GM10248 (cell line): ENCODE data around the gene LRSAM1.
A peak's percentile ranks its signal among the peaks of the same experiment; 100 is the strongest.

Source experiments
- CTCF ChIA-PET: fragments of 300-600 bp; sonication (Branson Sonifier 250); formaldehyde crosslinking; extraction: SDS; loops from one replicate; lab custom pipeline; 2021; ENCODE audit warnings: antibody characterized with exemption; lab: Yijun Ruan, JAX
- POLR2A ChIA-PET: fragments of 350-650 bp; sonication (Branson Sonifier 250); formaldehyde crosslinking; extraction: SDS; loops from one replicate; lab custom pipeline; 2020; ENCODE audit warnings: antibody characterized with exemption; lab: Yijun Ruan, JAX
- DNase-seq: peaks from one replicate; pipeline ENCODE4 v3.0.0; 2012; ENCODE audit errors: extremely low spot score
- TF ChIP-seq, protein P1 (sequence below): IDR thresholded peaks from 2 replicates; pipeline ENCODE4 v1.5.1; 2012; ENCODE audit warnings: mild to moderate bottlenecking, low read depth; ENCODE audit errors: extremely low read depth, missing control alignments, control extremely low read depth

LRSAM1 gene

DNA sequence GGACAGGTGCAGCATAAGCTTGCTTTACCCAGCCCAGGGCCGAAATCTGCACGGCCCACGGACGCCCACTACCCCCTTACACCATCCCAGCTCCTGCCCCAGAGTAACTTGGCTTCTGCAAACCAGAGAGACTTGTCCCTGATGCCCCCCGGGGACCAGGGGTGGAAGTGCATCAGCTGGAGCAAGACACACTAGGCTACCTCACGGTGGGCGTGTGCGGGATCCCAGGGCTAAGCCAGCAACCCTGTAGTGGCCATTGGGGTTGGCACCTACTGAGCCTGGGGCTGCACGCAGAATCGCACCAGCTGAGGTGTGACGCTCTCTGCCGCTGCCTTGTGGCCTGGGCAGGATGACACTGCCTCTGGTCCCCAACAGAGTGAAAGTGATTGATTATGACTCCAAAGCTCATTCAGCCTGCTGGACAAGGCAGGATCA lies 33.3 kb upstream of the LRSAM1 start:
- ChIA-PET POLR2A (interaction anchor here (0.9 kb wide), 1 partner anchor 33 kb away, joined by 3 read pairs; the partner anchor contains the start of genes LRSAM1 and RPL12), CTCF (interaction anchor here (0.7 to 1.9 kb wide), 6 partner anchors 10 to 477 kb away, joined by 3 to 6 read pairs (median 4); no protein-coding TSS in a partner anchor)
- TF ChIP-seq, protein P1, sequence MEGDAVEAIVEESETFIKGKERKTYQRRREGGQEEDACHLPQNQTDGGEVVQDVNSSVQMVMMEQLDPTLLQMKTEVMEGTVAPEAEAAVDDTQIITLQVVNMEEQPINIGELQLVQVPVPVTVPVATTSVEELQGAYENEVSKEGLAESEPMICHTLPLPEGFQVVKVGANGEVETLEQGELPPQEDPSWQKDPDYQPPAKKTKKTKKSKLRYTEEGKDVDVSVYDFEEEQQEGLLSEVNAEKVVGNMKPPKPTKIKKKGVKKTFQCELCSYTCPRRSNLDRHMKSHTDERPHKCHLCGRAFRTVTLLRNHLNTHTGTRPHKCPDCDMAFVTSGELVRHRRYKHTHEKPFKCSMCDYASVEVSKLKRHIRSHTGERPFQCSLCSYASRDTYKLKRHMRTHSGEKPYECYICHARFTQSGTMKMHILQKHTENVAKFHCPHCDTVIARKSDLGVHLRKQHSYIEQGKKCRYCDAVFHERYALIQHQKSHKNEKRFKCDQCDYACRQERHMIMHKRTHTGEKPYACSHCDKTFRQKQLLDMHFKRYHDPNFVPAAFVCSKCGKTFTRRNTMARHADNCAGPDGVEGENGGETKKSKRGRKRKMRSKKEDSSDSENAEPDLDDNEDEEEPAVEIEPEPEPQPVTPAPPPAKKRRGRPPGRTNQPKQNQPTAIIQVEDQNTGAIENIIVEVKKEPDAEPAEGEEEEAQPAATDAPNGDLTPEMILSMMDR = peak; percentile 26
- peak; percentile 34 for DNase-seq

DNA sequence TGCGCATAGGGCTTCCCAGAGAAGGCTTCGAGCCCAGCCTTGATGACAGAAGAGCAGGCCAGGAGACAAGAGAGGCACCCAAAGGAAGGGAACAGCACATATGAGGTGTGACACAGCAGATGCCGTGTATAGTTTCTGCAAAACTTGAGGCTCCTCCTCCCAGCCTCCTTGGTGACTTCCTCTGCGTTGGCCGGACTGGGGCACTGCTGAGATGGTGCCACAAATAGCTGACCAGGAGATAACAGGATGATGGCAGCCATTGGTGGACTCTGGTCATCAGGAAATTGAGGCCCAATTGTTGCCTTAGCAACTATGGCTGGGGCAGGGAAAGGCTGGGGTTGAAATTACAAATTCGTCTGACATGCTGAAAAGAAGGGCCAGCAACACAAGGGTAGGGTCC lies 32.0 kb upstream of the LRSAM1 start:
- POLR2A ChIA-PET = no interaction called here
- no peak for DNase-seq
- CTCF ChIA-PET = interaction anchor here (1.9 kb wide), 1 partner anchor 20 kb away, joined by 6 read pairs; no protein-coding TSS in a partner anchor
- TF ChIP-seq, protein P1 = no peak

DNA sequence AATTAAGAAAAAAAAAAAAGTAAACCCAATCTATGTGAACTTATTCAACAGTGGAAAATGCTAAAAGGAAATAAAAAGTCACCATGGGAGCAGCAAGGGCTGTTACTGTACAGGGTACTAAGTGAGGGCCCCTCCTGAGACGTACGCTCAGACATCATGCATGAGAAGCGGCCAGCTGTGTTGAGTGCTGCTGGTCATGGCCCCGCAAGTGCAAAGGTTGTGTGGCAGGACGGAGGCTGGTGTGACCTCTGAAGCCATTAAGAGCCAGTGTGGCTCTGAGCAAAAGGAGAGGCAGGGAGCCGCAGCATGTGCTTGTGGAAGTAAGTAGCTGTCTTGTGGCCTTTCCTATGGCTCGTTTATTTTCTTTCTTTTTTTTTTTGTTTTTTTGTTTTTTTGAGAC lies 30.3 kb upstream of the LRSAM1 start:
- DNase-seq = no peak
- TF ChIP-seq, protein P1 = no peak
- CTCF ChIA-PET = interaction anchor here (1.2 to 1.7 kb wide), 2 partner anchors 11 to 14 kb away, joined by 3 to 4 read pairs; no protein-coding TSS in a partner anchor
- POLR2A ChIA-PET = interaction anchor here (1.2 kb wide), 1 partner anchor 30 kb away, joined by 4 read pairs; the partner anchor contains the start of genes LRSAM1 and RPL12

DNA sequence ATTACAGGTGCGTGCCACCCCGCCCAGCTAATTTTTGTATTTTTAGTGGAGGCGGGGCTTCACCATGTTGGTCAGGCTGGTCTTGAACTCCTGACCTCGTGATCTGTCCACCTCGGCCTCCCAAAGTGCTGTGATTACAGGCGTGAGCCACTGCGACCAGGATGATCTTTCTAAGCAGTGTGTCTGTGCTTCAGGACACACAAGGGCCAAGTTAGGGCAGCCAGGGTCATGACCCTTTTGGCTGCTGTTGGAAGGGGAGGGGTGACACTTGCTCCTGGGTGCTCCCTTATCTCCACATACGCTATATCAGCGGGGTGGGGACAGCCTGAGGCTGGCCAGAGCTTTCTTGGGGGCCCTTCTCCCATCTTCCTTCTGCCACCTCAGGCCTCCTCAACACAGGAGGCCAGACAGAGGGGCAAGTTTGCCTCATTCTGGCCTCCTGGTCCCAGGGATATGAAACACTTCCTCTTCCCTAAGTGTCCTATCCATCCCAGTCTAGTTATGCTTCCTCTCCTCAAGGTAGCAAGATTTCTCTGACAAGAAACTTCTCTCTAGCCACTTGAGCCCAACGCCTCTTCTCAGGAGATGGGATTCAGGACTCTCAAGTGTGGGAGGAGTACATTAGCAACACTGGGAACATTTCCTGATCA lies 29.1 kb upstream of the LRSAM1 start:
- CTCF ChIA-PET = interaction anchor here (1.3 kb wide), 1 partner anchor 25 kb away, joined by 6 read pairs; the partner anchor contains the start of gene SLC2A8
- POLR2A ChIA-PET = no interaction called here
- no peak for DNase-seq
- TF ChIP-seq, protein P1 = no peak

DNA sequence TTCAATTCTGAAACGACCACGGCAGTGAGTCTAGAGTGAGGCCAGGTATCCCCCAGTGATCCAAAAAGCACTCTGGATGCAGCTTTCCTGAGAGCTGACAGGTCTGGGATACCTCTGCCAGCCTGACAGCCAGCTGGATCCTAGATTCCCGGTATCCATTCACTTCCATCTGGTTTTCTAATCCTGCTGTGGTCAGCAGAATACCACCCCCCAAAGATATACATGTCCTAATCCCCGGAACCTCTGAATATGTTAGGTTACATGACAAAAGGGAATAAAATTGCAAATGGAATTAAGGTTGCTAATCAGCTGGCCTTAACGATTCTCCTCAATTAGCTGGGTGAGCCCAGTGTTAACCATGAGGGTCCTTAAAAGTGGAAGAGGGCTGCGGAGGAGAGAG lies 28.5 kb upstream of the LRSAM1 start:
- no peak for DNase-seq

DNA sequence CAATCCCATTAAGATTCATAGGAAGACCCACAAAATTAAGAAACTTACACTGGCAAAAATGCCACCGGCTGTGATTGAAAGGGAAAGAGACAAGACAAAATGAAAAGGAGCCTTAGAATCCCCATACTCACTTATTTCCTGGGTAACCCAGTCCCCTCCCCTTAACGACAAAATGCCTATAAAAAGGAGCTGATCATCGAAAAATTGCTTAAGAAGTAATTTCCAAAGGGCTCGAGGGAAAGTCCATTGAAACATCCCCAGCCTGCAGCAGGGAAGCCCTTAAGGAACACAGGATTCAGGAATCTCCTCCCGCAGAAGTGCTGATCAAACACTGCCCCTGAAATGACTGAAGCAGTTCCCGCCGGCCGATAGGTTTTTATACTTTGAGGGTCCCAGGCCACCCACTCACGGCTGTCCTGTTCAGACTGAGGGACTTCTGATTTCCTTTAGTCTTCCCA lies 27.8 kb upstream of the LRSAM1 start:
- CTCF ChIA-PET = interaction anchor here (1.3 to 1.8 kb wide), 4 partner anchors 16 to 209 kb away, joined by 3 to 6 read pairs (median 4); partner anchors contain the start of gene SLC2A8
- TF ChIP-seq, protein P1 = no peak
- DNase-seq = no peak
- POLR2A ChIA-PET = interaction anchor here (1.8 kb wide), 1 partner anchor 27 kb away, joined by 7 read pairs; the partner anchor contains the start of gene SLC2A8

More for the DNA sequence above, 28.5 kb upstream of the LRSAM1 start:
- ChIA-PET CTCF (interaction anchor here (1.3 to 1.8 kb wide), 2 partner anchors 16 to 26 kb away, joined by 5 to 6 read pairs; partner anchors contain the start of gene SLC2A8), POLR2A (interaction anchor here (1.8 kb wide), 1 partner anchor 26 kb away, joined by 7 read pairs; the partner anchor contains the start of gene SLC2A8)
- TF ChIP-seq, protein P1 = no peak
